IPS DF 6.9 (cell line): Measurements from ENCODE around the gene SYNGAP1.

Source experiments
- DNase-seq: peaks from one replicate; pipeline ENCODE4 v3.0.0-alpha.2; 2013; ENCODE audit warnings: low read depth, low spot score
- H3K27ac ChIP-seq: one replicate; pipeline ENCODE4 v1.5.1; 2013; ENCODE audit warnings: low read length, control low read depth
- H3K27me3 ChIP-seq: 2 replicates; pipeline ENCODE4 v1.6.1; 2013; ENCODE audit warnings: mild to moderate bottlenecking, low read length; ENCODE audit not compliant: control insufficient read depth, insufficient read depth
- H3K36me3 ChIP-seq: 2 replicates; pipeline ENCODE4 v1.6.1; 2013; ENCODE audit warnings: low read length; ENCODE audit not compliant: control insufficient read depth, insufficient read depth
- H3K4me1 ChIP-seq: 2 replicates; pipeline ENCODE4 v1.6.1; 2013; ENCODE audit warnings: low read length; ENCODE audit not compliant: control insufficient read depth, insufficient read depth
- H3K4me3 ChIP-seq: 2 replicates; pipeline ENCODE4 v1.5.1; 2013; ENCODE audit warnings: mild to moderate bottlenecking, low read length
- H3K9me3 ChIP-seq: 2 replicates; pipeline ENCODE4 v1.6.1; 2013; ENCODE audit warnings: low read length, inconsistent platforms; ENCODE audit not compliant: control insufficient read depth, insufficient read depth
- WGBS: extraction: QIAGEN DNeasy Blood & Tissue Kit; methylation state at CpG from one replicate; pipeline ENCODE4 v1.1.7; 2013; ENCODE audit warnings: mixed read lengths, missing lambda C conversion rate; ENCODE audit not compliant: insufficient read length, insufficient coverage; 5-methylcytosine and 5-hydroxymethylcytosine counted together

Gene SYNGAP1

GRCh38 chr6:33423777-33424176, 3.9 kb downstream of the SYNGAP1 start:
- DNase-seq = no peak
- Histone ChIP-seq H3K4me1 (peaks cover 8% of the 10 kb centered on the region; the same call in 1 of the 2 replicates), H3K27me3 (no peaks in the 10 kb centered on the region), H3K4me3 (no peak overlapping the region), H3K27ac (no peak overlapping the region), H3K9me3 (no peaks in the 10 kb centered on the region), H3K36me3 (0 out of 2 replicates have a peak, but pooled peaks cover 4% of the 10 kb centered on the region)
- no CpG with 5 or more reads among the region's 2 CpGs for WGBS

GRCh38 chr6:33424855-33425667, 5.2 kb downstream of the SYNGAP1 start:
- no peak for DNase-seq
- WGBS = no CpG with 5 or more reads among the region's 12 CpGs
- H3K27ac ChIP-seq = peak overlapping the region; percentile 35
- no peaks in the 10 kb centered on the region for H3K9me3 ChIP-seq
- 0 out of 2 replicates have a peak, but pooled peaks cover 4% of the 10 kb centered on the region for H3K36me3 ChIP-seq
- H3K4me1 ChIP-seq = peaks cover 13% of the 10 kb centered on the region
- peak overlapping the region; percentile 87; the same call in 1 of the 2 replicates for H3K4me3 ChIP-seq
- H3K27me3 ChIP-seq = no peaks in the 10 kb centered on the region

- Histone ChIP-seq H3K27me3 (no peaks in the 10 kb centered on the region), H3K27ac (no peak overlapping the region), H3K36me3 (0 out of 2 replicates have a peak, but pooled peaks cover 4% of the 10 kb centered on the region), H3K4me3 (peak overlapping the region; percentile 87; the same call in 1 of the 2 replicates), H3K9me3 (no peaks in the 10 kb centered on the region), H3K4me1 (peaks cover 16% of the 10 kb centered on the region)
- WGBS = no CpG with 5 or more reads among the region's 43 CpGs
- DNase-seq = no peak
These were observed 6.1 kb downstream of the SYNGAP1 start for GRCh38 chr6:33425668-33426577.

GRCh38 chr6:33426590-33427511, 7.0 kb downstream of the SYNGAP1 start:
- Histone ChIP-seq H3K4me3 (no peak overlapping the region; the same call in 1 of the 2 replicates), H3K4me1 (peaks cover 16% of the 10 kb centered on the region), H3K27ac (no peak overlapping the region), H3K27me3 (no peaks in the 10 kb centered on the region), H3K9me3 (no peaks in the 10 kb centered on the region), H3K36me3 (0 out of 2 replicates have a peak, but pooled peaks cover 4% of the 10 kb centered on the region)
- no CpG with 5 or more reads among the region's 12 CpGs for WGBS
- DNase-seq = no peak

- no peaks in the 10 kb centered on the region for H3K27me3 ChIP-seq
- H3K36me3 ChIP-seq = 0 out of 2 replicates have a peak, but pooled peaks cover 4% of the 10 kb centered on the region
- no peak overlapping the region for H3K27ac ChIP-seq
- H3K4me3 ChIP-seq = peak overlapping the region; percentile 68
- H3K9me3 ChIP-seq = no peaks in the 10 kb centered on the region
- no CpG with 5 or more reads among the region's 79 CpGs for WGBS
- DNase-seq = no peak
- H3K4me1 ChIP-seq = peaks cover 18% of the 10 kb centered on the region
These were observed 7.8 kb downstream of the SYNGAP1 start for GRCh38 chr6:33427585-33428223.

GRCh38 chr6:33428224-33428965, 8.5 kb downstream of the SYNGAP1 start:
- H3K36me3 ChIP-seq = 0 out of 2 replicates have a peak, but pooled peaks cover 2% of the 10 kb centered on the region
- H3K4me1 ChIP-seq = peaks cover 19% of the 10 kb centered on the region
- H3K4me3 ChIP-seq = peak overlapping the region; percentile 68; the same call in 1 of the 2 replicates
- no peaks in the 10 kb centered on the region for H3K27me3 ChIP-seq
- DNase-seq = no peak
- H3K9me3 ChIP-seq = no peaks in the 10 kb centered on the region
- no CpG with 5 or more reads among the region's 33 CpGs for WGBS
- no peak overlapping the region for H3K27ac ChIP-seq

- no peak for DNase-seq
- Histone ChIP-seq H3K4me1 (peaks cover 19% of the 10 kb centered on the region), H3K27ac (no peak overlapping the region), H3K9me3 (no peaks in the 10 kb centered on the region), H3K36me3 (no peaks in the 10 kb centered on the region), H3K27me3 (no peaks in the 10 kb centered on the region), H3K4me3 (no peak overlapping the region)
- WGBS = no CpG with 5 or more reads among the region's 5 CpGs
These were observed 9.3 kb downstream of the SYNGAP1 start for GRCh38 chr6:33428966-33429749.

GRCh38 chr6:33429750-33430052, 9.8 kb downstream of the SYNGAP1 start:
- H3K4me1 ChIP-seq = peaks cover 19% of the 10 kb centered on the region
- no CpG with 5 or more reads among the region's 2 CpGs for WGBS
- DNase-seq = no peak
- no peaks in the 10 kb centered on the region for H3K9me3 ChIP-seq
- H3K36me3 ChIP-seq = no peaks in the 10 kb centered on the region
- no peak overlapping the region for H3K27ac ChIP-seq
- no peak overlapping the region for H3K4me3 ChIP-seq
- H3K27me3 ChIP-seq = no peaks in the 10 kb centered on the region
